Measurements from ENCODE around the gene PDE7B. TPM values are rescaled to one million over a fixed set of nuclear protein-coding genes. Genes with fewer than 3 reads are reported as not detected.

Gene PDE7B
- total RNA-seq, 4 donors from 2014 or later = 3.4 to 15.4 (median 9.3) TPM

DNA sequence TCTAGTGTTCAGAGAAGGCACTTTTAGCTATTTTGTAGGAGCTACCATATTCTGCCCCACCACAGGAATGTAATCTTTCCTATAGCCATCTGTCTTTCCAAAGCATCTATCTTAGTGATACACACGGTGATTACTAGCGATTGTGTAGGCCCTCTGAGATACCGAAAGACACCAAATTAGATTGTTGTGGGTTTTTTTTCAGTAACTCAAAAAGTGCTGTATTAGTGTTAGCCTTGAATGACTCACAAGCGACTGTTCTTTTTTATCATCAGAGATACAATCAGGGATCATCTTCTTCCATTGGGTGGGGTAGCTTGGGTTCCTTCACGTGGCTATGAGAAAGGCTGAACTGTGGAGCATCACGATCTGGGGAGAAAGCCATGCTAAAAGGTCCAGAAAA is 238.4 kb downstream of the PDE7B start:
- H3K4me1 ChIP-seq = no peaks in the 10 kb centered on the region
- 93% methylated on average over 6 of the region's 6 CpGs for WGBS
- H3K9me3 ChIP-seq = no peaks in the 10 kb centered on the region
- H3K27me3 ChIP-seq = no peaks in the 10 kb centered on the region
- TF ChIP-seq POLR2AphosphoS5 (IDR thresholded peaks at IDR 0.05) (no peak), POLR2A (IDR thresholded peaks at IDR 0.05; ENCODE audit: low read depth) (no peak), CTCF (IDR thresholded peaks at IDR 0.05) (no peak), EP300 (IDR thresholded peaks at IDR 0.05) (no peak)
- H3K27ac ChIP-seq (replicated peaks in 1 of 4) = no peak overlapping the region
- H3K4me3 ChIP-seq = no peak overlapping the region
- no peaks in the 10 kb centered on the region for H3K36me3 ChIP-seq
- no peak for DNase-seq (ENCODE audit: extremely low spot score)
- intact Hi-C loops (cut with DNase I) = no loop called here

GRCh38 chr6:136090929-136091328 is 239.4 kb downstream of the PDE7B start:
- no peaks in the 10 kb centered on the region for H3K36me3 ChIP-seq
- H3K4me3 ChIP-seq = no peak overlapping the region
- DNase-seq (ENCODE audit: extremely low spot score) = no peak
- no peaks in the 10 kb centered on the region for H3K27me3 ChIP-seq
- H3K9me3 ChIP-seq = no peaks in the 10 kb centered on the region
- 92% methylated on average over 1 of the region's 1 CpG for WGBS
- TF ChIP-seq POLR2AphosphoS5 (IDR thresholded peaks at IDR 0.05) = no peak
- TF ChIP-seq EP300 (IDR thresholded peaks at IDR 0.05) = no peak
- TF ChIP-seq POLR2A (IDR thresholded peaks at IDR 0.05; ENCODE audit: low read depth) = no peak
- TF ChIP-seq CTCF (IDR thresholded peaks at IDR 0.05) = no peak
- peaks cover 0 to 6% (median 2%) of the 10 kb centered on the region in 4 donors for H3K4me1 ChIP-seq
- H3K27ac ChIP-seq (replicated peaks in 1 of 4) = no peak overlapping the region
- intact Hi-C loops (cut with DNase I) = no loop called here

GRCh38 chr6:136092897-136093296 is 241.4 kb downstream of the PDE7B start:
- peaks cover 0 to 14% (median 6%) of the 10 kb centered on the region in 4 donors for H3K4me1 ChIP-seq
- WGBS = 94% methylated on average over 3 of the region's 3 CpGs
- H3K27ac ChIP-seq (replicated peaks in 1 of 4) = no peak overlapping the region
- H3K27me3 ChIP-seq = no peaks in the 10 kb centered on the region
- H3K4me3 ChIP-seq = no peak overlapping the region
- intact Hi-C loops (cut with DNase I) = no loop called here
- no peaks in the 10 kb centered on the region for H3K9me3 ChIP-seq
- no peak for TF ChIP-seq CTCF (IDR thresholded peaks at IDR 0.05)
- TF ChIP-seq POLR2A (IDR thresholded peaks at IDR 0.05; ENCODE audit: low read depth) = no peak
- no peak for TF ChIP-seq EP300 (IDR thresholded peaks at IDR 0.05)
- no peak for TF ChIP-seq POLR2AphosphoS5 (IDR thresholded peaks at IDR 0.05)
- no peak for DNase-seq (ENCODE audit: extremely low spot score)
- H3K36me3 ChIP-seq = no peaks in the 10 kb centered on the region

DNA sequence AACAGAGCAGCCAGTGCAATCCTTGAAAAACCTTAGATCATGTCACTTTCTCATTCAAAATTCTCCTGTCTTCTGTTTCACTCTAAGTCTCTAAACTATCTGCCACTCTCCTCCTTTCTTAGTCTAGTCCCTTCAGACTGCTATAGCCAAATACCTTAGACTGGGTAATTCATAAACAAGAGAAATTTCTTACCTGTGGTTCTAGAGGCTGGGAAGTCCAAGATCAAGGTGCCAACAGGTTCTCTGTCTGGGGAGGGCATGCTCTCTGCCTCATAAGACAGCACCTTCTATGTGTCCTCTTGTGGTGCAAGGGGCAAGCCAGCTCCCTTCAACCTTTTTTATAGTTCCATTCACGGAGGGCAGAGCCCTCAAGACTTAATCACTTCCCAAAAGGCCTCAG is 242.3 kb downstream of the PDE7B start:
- TF ChIP-seq EP300 (IDR thresholded peaks at IDR 0.05) = no peak
- TF ChIP-seq POLR2A (IDR thresholded peaks at IDR 0.05; ENCODE audit: low read depth) = no peak
- no peak for TF ChIP-seq POLR2AphosphoS5 (IDR thresholded peaks at IDR 0.05)
- no peak for TF ChIP-seq CTCF (IDR thresholded peaks at IDR 0.05)
- peaks cover 0 to 14% (median 6%) of the 10 kb centered on the region in 4 donors for H3K4me1 ChIP-seq
- intact Hi-C loops (cut with DNase I) = no loop called here
- H3K27ac ChIP-seq (replicated peaks in 1 of 4) = no peak overlapping the region
- H3K4me3 ChIP-seq = no peak overlapping the region
- 100% methylated on average over 1 of the region's 1 CpG for WGBS
- H3K9me3 ChIP-seq = no peaks in the 10 kb centered on the region
- DNase-seq (ENCODE audit: extremely low spot score) = no peak
- no peaks in the 10 kb centered on the region for H3K27me3 ChIP-seq
- H3K36me3 ChIP-seq = no peaks in the 10 kb centered on the region

DNA sequence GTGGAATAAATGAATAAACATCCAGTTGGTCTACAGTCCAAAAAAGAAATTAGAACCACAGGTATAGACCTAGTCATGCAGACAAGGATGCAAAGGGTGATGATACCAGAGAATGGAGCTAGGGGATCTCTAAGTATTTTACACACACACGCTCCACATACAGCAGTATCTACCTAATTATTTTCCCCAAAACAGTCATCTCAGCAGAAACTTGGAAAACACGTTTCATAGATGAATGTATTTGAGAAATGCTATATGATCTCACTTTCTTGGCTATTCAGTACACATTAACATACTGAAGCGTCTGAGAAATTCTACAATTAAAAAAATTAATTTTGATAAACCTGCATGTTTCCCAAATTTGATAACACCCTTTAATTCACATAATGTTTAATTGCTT is 243.3 kb downstream of the PDE7B start:
- WGBS = 96% methylated on average over 3 of the region's 3 CpGs
- H3K27ac ChIP-seq (replicated peaks in 1 of 4) = no peak overlapping the region
- H3K9me3 ChIP-seq = no peaks in the 10 kb centered on the region
- H3K4me1 ChIP-seq = peaks cover 0 to 14% (median 6%) of the 10 kb centered on the region in 4 donors
- TF ChIP-seq CTCF (IDR thresholded peaks at IDR 0.05) (no peak), POLR2AphosphoS5 (IDR thresholded peaks at IDR 0.05) (no peak)
- no peak for DNase-seq (ENCODE audit: extremely low spot score)
- no peak overlapping the region for H3K4me3 ChIP-seq
- intact Hi-C loops (cut with DNase I) = no loop called here
- no peaks in the 10 kb centered on the region for H3K36me3 ChIP-seq
- no peaks in the 10 kb centered on the region for H3K27me3 ChIP-seq
